Measurements from ENCODE around the gene FUCA2. TPM values are rescaled to one million over a fixed set of nuclear protein-coding genes. Genes with fewer than 3 reads are reported as not detected.

Gene FUCA2
- total RNA-seq, 1 donor from 2014 or later: 35.3 TPM

Other genes with a start within 250 kb of the FUCA2 start
- 3.3 and 4.7 TPM in 2 replicates for gene ADAT2, start 61.0 kb downstream of the FUCA2 start, total RNA-seq
- 11.1 and 18.7 TPM in 2 replicates for gene PEX3, start 60.9 kb downstream of the FUCA2 start, total RNA-seq
- 24.5 and 37.8 TPM in 2 replicates for gene PHACTR2, start 166.2 kb upstream of the FUCA2 start, total RNA-seq

Measured in bronchial epithelial cell (primary cell).